ENCODE measurements around the gene MECR. TPM values are rescaled to one million over a fixed set of nuclear protein-coding genes. Genes with fewer than 3 reads are reported as not detected.

The MECR gene
- total and polyA plus RNA-seq, 2 experiments from 2014 or later: 25.7 to 32.3 TPM

DNA sequence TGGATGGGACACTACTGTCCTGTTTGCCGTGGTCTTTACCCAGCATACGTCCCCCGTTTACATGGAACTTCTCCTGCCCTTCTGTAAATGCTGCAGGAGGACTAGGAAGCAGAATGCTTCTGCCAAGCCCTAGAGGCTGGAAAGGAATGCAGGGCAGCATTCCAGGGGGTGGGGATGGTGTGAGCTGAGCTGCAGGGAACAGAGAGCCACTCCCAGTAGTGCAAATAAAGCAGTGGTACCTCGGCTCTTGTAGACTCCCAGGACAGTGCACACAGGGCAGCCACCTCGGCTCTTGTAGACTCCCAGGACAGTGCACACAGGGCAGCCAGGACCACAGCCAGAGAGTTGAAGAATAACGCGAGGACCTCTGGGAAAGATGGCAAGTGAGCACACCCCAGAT lies 41.0 kb upstream of the MECR start (continued):
- TF ChIP-seq, protein P1, sequence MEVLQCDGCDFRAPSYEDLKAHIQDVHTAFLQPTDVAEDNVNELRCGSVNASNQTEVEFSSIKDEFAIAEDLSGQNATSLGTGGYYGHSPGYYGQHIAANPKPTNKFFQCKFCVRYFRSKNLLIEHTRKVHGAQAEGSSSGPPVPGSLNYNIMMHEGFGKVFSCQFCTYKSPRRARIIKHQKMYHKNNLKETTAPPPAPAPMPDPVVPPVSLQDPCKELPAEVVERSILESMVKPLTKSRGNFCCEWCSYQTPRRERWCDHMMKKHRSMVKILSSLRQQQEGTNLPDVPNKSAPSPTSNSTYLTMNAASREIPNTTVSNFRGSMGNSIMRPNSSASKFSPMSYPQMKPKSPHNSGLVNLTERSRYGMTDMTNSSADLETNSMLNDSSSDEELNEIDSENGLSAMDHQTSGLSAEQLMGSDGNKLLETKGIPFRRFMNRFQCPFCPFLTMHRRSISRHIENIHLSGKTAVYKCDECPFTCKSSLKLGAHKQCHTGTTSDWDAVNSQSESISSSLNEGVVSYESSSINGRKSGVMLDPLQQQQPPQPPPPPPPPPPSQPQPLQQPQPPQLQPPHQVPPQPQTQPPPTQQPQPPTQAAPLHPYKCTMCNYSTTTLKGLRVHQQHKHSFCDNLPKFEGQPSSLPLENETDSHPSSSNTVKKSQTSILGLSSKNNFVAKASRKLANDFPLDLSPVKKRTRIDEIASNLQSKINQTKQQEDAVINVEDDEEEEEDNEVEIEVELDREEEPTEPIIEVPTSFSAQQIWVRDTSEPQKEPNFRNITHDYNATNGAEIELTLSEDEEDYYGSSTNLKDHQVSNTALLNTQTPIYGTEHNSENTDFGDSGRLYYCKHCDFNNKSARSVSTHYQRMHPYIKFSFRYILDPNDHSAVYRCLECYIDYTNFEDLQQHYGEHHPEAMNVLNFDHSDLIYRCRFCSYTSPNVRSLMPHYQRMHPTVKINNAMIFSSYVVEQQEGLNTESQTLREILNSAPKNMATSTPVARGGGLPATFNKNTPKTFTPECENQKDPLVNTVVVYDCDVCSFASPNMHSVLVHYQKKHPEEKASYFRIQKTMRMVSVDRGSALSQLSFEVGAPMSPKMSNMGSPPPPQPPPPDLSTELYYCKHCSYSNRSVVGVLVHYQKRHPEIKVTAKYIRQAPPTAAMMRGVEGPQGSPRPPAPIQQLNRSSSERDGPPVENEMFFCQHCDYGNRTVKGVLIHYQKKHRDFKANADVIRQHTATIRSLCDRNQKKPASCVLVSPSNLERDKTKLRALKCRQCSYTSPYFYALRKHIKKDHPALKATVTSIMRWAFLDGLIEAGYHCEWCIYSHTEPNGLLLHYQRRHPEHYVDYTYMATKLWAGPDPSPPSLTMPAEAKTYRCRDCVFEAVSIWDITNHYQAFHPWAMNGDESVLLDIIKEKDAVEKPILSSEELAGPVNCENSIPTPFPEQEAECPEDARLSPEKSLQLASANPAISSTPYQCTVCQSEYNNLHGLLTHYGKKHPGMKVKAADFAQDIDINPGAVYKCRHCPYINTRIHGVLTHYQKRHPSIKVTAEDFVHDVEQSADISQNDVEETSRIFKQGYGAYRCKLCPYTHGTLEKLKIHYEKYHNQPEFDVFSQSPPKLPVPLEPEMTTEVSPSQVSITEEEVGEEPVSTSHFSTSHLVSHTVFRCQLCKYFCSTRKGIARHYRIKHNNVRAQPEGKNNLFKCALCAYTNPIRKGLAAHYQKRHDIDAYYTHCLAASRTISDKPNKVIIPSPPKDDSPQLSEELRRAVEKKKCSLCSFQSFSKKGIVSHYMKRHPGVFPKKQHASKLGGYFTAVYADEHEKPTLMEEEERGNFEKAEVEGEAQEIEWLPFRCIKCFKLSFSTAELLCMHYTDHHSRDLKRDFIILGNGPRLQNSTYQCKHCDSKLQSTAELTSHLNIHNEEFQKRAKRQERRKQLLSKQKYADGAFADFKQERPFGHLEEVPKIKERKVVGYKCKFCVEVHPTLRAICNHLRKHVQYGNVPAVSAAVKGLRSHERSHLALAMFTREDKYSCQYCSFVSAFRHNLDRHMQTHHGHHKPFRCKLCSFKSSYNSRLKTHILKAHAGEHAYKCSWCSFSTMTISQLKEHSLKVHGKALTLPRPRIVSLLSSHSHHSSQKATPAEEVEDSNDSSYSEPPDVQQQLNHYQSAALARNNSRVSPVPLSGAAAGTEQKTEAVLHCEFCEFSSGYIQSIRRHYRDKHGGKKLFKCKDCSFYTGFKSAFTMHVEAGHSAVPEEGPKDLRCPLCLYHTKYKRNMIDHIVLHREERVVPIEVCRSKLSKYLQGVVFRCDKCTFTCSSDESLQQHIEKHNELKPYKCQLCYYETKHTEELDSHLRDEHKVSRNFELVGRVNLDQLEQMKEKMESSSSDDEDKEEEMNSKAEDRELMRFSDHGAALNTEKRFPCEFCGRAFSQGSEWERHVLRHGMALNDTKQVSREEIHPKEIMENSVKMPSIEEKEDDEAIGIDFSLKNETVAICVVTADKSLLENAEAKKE (CRISPR knock-in tag; IDR thresholded peaks at IDR 0.05): peak; percentile 97
- TF ChIP-seq, protein P2, sequence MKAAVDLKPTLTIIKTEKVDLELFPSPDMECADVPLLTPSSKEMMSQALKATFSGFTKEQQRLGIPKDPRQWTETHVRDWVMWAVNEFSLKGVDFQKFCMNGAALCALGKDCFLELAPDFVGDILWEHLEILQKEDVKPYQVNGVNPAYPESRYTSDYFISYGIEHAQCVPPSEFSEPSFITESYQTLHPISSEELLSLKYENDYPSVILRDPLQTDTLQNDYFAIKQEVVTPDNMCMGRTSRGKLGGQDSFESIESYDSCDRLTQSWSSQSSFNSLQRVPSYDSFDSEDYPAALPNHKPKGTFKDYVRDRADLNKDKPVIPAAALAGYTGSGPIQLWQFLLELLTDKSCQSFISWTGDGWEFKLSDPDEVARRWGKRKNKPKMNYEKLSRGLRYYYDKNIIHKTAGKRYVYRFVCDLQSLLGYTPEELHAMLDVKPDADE (IDR thresholded peaks at IDR 0.05): no peak
- TF ChIP-seq EZH2phosphoT487 (IDR thresholded peaks at IDR 0.05; ENCODE audit: unreplicated experiment): no peak

DNA sequence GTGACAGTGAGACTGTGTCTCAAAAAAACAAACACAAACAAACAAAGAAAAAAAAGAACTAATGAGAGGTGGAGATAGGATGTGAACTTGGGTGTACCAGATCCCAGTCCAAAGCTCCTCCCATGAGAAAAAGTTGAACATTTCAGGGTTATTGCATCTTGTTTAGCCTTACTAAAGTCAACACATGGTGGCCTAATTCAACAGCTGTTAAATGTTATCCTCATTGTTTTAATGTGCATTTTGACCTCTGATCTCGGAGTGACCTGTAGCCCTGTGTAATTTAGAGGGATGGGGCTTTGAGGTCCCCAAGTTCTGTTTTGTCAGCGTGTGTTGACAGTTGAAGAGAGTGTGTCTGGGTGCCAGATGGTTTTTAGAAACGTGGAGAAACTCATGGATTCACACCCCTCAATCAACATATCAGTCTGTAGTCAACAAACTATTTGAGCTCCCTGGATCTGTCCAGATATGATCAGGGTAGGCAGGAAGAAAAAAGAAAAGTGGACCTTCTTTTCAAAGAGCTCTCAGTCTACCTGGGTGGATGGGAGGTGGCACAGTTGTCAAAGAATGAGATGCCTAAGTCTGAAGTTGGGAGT lies 40.3 kb upstream of the MECR start:
- Mint-ChIP-seq H3K9me3 (no peaks in the 10 kb centered on the region), H3K36me3 (ENCODE audit: low read depth) (peaks cover 8% of the 10 kb centered on the region), H3K27me3 (ENCODE audit: insufficient read depth, low read depth, poor library complexity) (peaks cover 7% of the 10 kb centered on the region), H3K27ac (no peak overlapping the region), H3K4me1 (peaks cover 24% of the 10 kb centered on the region), H3K4me3 (no peak overlapping the region; the same call in 2 of the 3 replicates)
- no peak for DNase-seq (ENCODE audit: low spot score)
- Histone ChIP-seq H3K27me3 (ENCODE audit: insufficient read depth) (no peaks in the 10 kb centered on the region), H2AFZ (no peak overlapping the region), H3K79me2 (replicated peaks; ENCODE audit: insufficient read depth) (no peaks in the 10 kb centered on the region; the same call in 1 of the 2 replicates), H3K27ac (ENCODE audit: low read depth) (peak overlapping the region; percentile 55), H4K20me1 (replicated peaks; ENCODE audit: insufficient read depth) (no peaks in the 10 kb centered on the region), H3F3A (replicated peaks; ENCODE audit: low read depth) (no peaks in the 10 kb centered on the region), H3K4me3 (peak overlapping the region; percentile 29; the same call in 1 of the 2 replicates), H3K9me2 (ENCODE audit: insufficient read depth) (no peaks in the 10 kb centered on the region), H3K4me2 (peak overlapping the region; percentile 71), H3K4me1 (ENCODE audit: insufficient read depth) (peaks cover 23% of the 10 kb centered on the region), H3K36me3 (ENCODE audit: insufficient read depth) (0 out of 2 replicates have a peak, but pooled peaks cover 9% of the 10 kb centered on the region)
- ATAC-seq: no peak
- TF ChIP-seq JUNB (IDR thresholded peaks at IDR 0.05; ENCODE audit: unreplicated experiment) (no peak), STAT1 (IDR thresholded peaks at IDR 0.05; ENCODE audit: unreplicated experiment) (no peak), NANOG (IDR thresholded peaks at IDR 0.05; ENCODE audit: borderline replicate concordance) (no peak), ZNF114 (CRISPR knock-in tag; IDR thresholded peaks at IDR 0.05) (no peak), ZNF331 (CRISPR knock-in tag; IDR thresholded peaks at IDR 0.05; ENCODE audit: low read depth) (no peak)
- TF ChIP-seq, protein P3, sequence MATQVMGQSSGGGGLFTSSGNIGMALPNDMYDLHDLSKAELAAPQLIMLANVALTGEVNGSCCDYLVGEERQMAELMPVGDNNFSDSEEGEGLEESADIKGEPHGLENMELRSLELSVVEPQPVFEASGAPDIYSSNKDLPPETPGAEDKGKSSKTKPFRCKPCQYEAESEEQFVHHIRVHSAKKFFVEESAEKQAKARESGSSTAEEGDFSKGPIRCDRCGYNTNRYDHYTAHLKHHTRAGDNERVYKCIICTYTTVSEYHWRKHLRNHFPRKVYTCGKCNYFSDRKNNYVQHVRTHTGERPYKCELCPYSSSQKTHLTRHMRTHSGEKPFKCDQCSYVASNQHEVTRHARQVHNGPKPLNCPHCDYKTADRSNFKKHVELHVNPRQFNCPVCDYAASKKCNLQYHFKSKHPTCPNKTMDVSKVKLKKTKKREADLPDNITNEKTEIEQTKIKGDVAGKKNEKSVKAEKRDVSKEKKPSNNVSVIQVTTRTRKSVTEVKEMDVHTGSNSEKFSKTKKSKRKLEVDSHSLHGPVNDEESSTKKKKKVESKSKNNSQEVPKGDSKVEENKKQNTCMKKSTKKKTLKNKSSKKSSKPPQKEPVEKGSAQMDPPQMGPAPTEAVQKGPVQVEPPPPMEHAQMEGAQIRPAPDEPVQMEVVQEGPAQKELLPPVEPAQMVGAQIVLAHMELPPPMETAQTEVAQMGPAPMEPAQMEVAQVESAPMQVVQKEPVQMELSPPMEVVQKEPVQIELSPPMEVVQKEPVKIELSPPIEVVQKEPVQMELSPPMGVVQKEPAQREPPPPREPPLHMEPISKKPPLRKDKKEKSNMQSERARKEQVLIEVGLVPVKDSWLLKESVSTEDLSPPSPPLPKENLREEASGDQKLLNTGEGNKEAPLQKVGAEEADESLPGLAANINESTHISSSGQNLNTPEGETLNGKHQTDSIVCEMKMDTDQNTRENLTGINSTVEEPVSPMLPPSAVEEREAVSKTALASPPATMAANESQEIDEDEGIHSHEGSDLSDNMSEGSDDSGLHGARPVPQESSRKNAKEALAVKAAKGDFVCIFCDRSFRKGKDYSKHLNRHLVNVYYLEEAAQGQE (IDR thresholded peaks at IDR 0.05; ENCODE audit: unreplicated experiment): no peak
- TF ChIP-seq, protein P4, sequence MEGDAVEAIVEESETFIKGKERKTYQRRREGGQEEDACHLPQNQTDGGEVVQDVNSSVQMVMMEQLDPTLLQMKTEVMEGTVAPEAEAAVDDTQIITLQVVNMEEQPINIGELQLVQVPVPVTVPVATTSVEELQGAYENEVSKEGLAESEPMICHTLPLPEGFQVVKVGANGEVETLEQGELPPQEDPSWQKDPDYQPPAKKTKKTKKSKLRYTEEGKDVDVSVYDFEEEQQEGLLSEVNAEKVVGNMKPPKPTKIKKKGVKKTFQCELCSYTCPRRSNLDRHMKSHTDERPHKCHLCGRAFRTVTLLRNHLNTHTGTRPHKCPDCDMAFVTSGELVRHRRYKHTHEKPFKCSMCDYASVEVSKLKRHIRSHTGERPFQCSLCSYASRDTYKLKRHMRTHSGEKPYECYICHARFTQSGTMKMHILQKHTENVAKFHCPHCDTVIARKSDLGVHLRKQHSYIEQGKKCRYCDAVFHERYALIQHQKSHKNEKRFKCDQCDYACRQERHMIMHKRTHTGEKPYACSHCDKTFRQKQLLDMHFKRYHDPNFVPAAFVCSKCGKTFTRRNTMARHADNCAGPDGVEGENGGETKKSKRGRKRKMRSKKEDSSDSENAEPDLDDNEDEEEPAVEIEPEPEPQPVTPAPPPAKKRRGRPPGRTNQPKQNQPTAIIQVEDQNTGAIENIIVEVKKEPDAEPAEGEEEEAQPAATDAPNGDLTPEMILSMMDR (conservative IDR thresholded peaks at IDR 0.05; ENCODE audit: low read depth in 2 of 2): no peak
